RPMI8226 (cell line): ENCODE measurements around the gene PLCL1.

Source experiments
- DNase-seq: peaks from one replicate; pipeline ENCODE4 v3.0.0-alpha.2; 2015

PLCL1 gene

GRCh38 chr2:197804049-197804757 is at the start of gene PLCL1:
TSS of gene PLCL1 (plus strand) at chr2:197804593.
- DNase-seq, result peak; percentile 96

- DNase-seq, result no peak
These were observed 45.4 kb upstream of the PLCL1 start for GRCh38 chr2:197759013-197759412.

GRCh38 chr2:197759625-197760292 is 44.6 kb upstream of the PLCL1 start:
- no peak for DNase-seq

- DNase-seq, result no peak
These were observed 44.1 kb upstream of the PLCL1 start for GRCh38 chr2:197760293-197760657.

- DNase-seq, result peak; percentile 13
These were observed 26.5 kb upstream of the PLCL1 start for GRCh38 chr2:197777823-197778407.

- no peak for DNase-seq
These were observed 25.1 kb upstream of the PLCL1 start for GRCh38 chr2:197779261-197779660.

- no peak for DNase-seq
These were observed 22.3 kb upstream of the PLCL1 start for GRCh38 chr2:197782126-197782525.

- DNase-seq, result no peak
These were observed 19.1 kb upstream of the PLCL1 start, which contains the start of gene BOLL for GRCh38 chr2:197784956-197785941. TSS of gene BOLL (minus strand) at chr2:197785319. CDS start at chr2:197781850, 3,469 bp downstream.

GRCh38 chr2:197786010-197786877 is 18.1 kb upstream of the PLCL1 start:
- DNase-seq, result peak; percentile 17

- no peak for DNase-seq
These were observed 10.9 kb upstream of the PLCL1 start for GRCh38 chr2:197793456-197793855.

GRCh38 chr2:197795277-197795676 is 9.1 kb upstream of the PLCL1 start:
- DNase-seq, result no peak

GRCh38 chr2:197798187-197798586 is 6.2 kb upstream of the PLCL1 start:
- no peak for DNase-seq

GRCh38 chr2:197799068-197799467 is 5.3 kb upstream of the PLCL1 start:
- no peak for DNase-seq

GRCh38 chr2:197800091-197800490 is 4.3 kb upstream of the PLCL1 start:
- DNase-seq, result no peak

GRCh38 chr2:197801033-197801432 is 3.4 kb upstream of the PLCL1 start:
- no peak for DNase-seq

- DNase-seq, result peak; percentile 66
These were observed 1.4 kb upstream of the PLCL1 start for GRCh38 chr2:197803033-197803444.

- DNase-seq, result peak; percentile 56
These were observed 643 bp downstream of the PLCL1 start for GRCh38 chr2:197804758-197805714.

- DNase-seq, result no peak
These were observed 1.6 kb downstream of the PLCL1 start for GRCh38 chr2:197805715-197806633.

- no peak for DNase-seq
These were observed 4.7 kb downstream of the PLCL1 start for GRCh38 chr2:197809064-197809463.
